Measurements from ENCODE around the gene TMEM151B. TPM values are rescaled to one million over a fixed set of nuclear protein-coding genes. Genes with fewer than 3 reads are reported as not detected.
A peak's percentile ranks its signal among the peaks of the same experiment; 100 is the strongest.

TMEM151B gene
- total and polyA plus RNA-seq, 2 of the 13 experiments (the other 11 are each of a cell fraction or from before 2014, with no cell fraction given), result not detected

GRCh38 chr6:44312901-44313788, 42.9 kb downstream of the TMEM151B start, which contains the start of gene AARS2 (continued):
- TF ChIP-seq ZNF709 (CRISPR knock-in tag; IDR thresholded peaks at IDR 0.05) (0 out of 2 replicates have a peak, but pooled peaks have one; percentile 64), ZBTB39 (CRISPR knock-in tag; IDR thresholded peaks at IDR 0.05) (peak; percentile 93), ZNF615 (CRISPR knock-in tag; IDR thresholded peaks at IDR 0.05; ENCODE audit: borderline replicate concordance) (peak; percentile 91; the same call in 1 of the 2 replicates), FLYWCH1 (CRISPR knock-in tag; IDR thresholded peaks at IDR 0.05) (no peak), KDM6A (CRISPR knock-in tag; IDR thresholded peaks at IDR 0.05; ENCODE audit: low read depth) (no peak), TGIF2 (CRISPR knock-in tag; IDR thresholded peaks at IDR 0.05) (peak; percentile 94), ZNF589 (CRISPR knock-in tag; conservative IDR thresholded peaks at IDR 0.05) (peak; percentile 88; the same call in 1 of the 2 replicates), ZNF354B (CRISPR knock-in tag; IDR thresholded peaks at IDR 0.05) (peak; percentile 97), ZSCAN29 (CRISPR knock-in tag; conservative IDR thresholded peaks at IDR 0.05) (peak; percentile 72; the same call in 1 of the 2 replicates), ZNF251 (CRISPR knock-in tag; IDR thresholded peaks at IDR 0.05) (no peak), HHEX (CRISPR knock-in tag; IDR thresholded peaks at IDR 0.05) (no peak), ZNF101 (CRISPR knock-in tag; IDR thresholded peaks at IDR 0.05; ENCODE audit: borderline replicate concordance, low read depth) (no peak), ELK4 (CRISPR knock-in tag; IDR thresholded peaks at IDR 0.05; ENCODE audit: borderline replicate concordance) (no peak), ZNF75D (CRISPR knock-in tag; IDR thresholded peaks at IDR 0.05; ENCODE audit: borderline replicate concordance) (no peak), PPARG (CRISPR knock-in tag; conservative IDR thresholded peaks at IDR 0.05) (peak; percentile 75), GATAD2A (CRISPR knock-in tag; IDR thresholded peaks at IDR 0.05) (peak; percentile 93), ZMYM4 (CRISPR knock-in tag; IDR thresholded peaks at IDR 0.05) (peak; percentile 100), FIP1L1 (IDR thresholded peaks at IDR 0.05; ENCODE audit: borderline replicate concordance, insufficient read depth, low read depth, low read length) (peak; percentile 73; the same call in 1 of the 2 replicates), ZNF772 (CRISPR knock-in tag; IDR thresholded peaks at IDR 0.05) (peak; percentile 91), ONECUT2 (CRISPR knock-in tag; IDR thresholded peaks at IDR 0.05) (peak; percentile 99)
- TF ChIP-seq, protein P1, sequence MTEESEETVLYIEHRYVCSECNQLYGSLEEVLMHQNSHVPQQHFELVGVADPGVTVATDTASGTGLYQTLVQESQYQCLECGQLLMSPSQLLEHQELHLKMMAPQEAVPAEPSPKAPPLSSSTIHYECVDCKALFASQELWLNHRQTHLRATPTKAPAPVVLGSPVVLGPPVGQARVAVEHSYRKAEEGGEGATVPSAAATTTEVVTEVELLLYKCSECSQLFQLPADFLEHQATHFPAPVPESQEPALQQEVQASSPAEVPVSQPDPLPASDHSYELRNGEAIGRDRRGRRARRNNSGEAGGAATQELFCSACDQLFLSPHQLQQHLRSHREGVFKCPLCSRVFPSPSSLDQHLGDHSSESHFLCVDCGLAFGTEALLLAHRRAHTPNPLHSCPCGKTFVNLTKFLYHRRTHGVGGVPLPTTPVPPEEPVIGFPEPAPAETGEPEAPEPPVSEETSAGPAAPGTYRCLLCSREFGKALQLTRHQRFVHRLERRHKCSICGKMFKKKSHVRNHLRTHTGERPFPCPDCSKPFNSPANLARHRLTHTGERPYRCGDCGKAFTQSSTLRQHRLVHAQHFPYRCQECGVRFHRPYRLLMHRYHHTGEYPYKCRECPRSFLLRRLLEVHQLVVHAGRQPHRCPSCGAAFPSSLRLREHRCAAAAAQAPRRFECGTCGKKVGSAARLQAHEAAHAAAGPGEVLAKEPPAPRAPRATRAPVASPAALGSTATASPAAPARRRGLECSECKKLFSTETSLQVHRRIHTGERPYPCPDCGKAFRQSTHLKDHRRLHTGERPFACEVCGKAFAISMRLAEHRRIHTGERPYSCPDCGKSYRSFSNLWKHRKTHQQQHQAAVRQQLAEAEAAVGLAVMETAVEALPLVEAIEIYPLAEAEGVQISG (CRISPR knock-in tag; IDR thresholded peaks at IDR 0.05), result peak; percentile 100
- TF ChIP-seq, protein P2, sequence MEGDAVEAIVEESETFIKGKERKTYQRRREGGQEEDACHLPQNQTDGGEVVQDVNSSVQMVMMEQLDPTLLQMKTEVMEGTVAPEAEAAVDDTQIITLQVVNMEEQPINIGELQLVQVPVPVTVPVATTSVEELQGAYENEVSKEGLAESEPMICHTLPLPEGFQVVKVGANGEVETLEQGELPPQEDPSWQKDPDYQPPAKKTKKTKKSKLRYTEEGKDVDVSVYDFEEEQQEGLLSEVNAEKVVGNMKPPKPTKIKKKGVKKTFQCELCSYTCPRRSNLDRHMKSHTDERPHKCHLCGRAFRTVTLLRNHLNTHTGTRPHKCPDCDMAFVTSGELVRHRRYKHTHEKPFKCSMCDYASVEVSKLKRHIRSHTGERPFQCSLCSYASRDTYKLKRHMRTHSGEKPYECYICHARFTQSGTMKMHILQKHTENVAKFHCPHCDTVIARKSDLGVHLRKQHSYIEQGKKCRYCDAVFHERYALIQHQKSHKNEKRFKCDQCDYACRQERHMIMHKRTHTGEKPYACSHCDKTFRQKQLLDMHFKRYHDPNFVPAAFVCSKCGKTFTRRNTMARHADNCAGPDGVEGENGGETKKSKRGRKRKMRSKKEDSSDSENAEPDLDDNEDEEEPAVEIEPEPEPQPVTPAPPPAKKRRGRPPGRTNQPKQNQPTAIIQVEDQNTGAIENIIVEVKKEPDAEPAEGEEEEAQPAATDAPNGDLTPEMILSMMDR (CRISPR knock-in tag; IDR thresholded peaks at IDR 0.05), result peak; percentile 99

Measured in HepG2 (cell line).